NCI-H2107 (cell line): Measurements from ENCODE around the gene LMNTD2.
A peak's percentile ranks its signal among the peaks of the same experiment; 100 is the strongest.
"Not testable (repeated sequence)": the region's sequence is repeated elsewhere in the genome, so short reads cannot be mapped to it uniquely, and the experiment has no call there.

ENCODE experiments used
- DNase-seq: peaks from one replicate; lab custom pipeline; 2025; lab: John Stamatoyannopoulos, UW

Gene LMNTD2

GRCh38 chr11:587546-587945, 27.0 kb upstream of the LMNTD2 start:
- no peak for DNase-seq

GRCh38 chr11:586376-587316, 26.1 kb upstream of the LMNTD2 start:
- no peak for DNase-seq

- DNase-seq, result no peak
Measured at GRCh38 chr11:584287-584686, 23.7 kb upstream of the LMNTD2 start.

DNA sequence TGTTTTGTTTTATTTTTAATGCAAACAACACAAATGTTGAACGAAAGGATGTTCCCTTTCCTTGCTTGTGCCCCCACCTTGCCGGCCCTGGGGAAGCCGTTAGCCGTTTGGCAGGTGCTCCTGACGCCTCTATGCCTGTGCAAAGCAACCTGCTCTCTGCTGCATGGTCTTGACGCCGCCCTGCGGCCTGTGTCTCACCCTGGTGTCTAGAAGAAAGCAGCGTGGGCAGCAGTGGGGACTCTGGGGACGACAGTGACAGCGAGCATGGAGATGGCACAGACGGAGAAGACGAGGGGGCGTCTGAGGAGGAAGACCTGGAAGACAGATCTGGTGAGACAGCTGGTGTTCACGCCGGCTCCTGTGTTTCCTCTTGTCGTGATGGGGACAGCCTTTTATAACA, 21.2 kb upstream of the LMNTD2 start:
- DNase-seq, result no peak

- DNase-seq, result no peak
Measured at GRCh38 chr11:581342-581741, 20.8 kb upstream of the LMNTD2 start.

- DNase-seq, result no peak
Measured at GRCh38 chr11:579830-580601, 19.5 kb upstream of the LMNTD2 start.

GRCh38 chr11:578276-579035, 17.9 kb upstream of the LMNTD2 start:
- DNase-seq, result no peak

DNA sequence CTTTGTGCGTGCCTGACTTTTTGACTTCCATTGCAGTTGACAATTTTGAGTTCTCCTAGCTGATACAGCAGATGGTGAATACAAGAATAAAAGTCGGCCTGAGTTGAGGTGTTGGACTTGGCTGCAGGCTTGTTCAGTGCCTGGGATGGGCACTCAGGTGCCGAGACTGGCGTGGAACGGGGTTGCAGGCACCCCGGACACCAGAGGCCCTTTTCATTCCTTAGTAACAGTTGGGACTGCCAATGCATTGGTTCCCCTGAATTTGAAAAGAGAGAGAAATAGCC, 17.0 kb upstream of the LMNTD2 start:
- DNase-seq, result no peak

DNA sequence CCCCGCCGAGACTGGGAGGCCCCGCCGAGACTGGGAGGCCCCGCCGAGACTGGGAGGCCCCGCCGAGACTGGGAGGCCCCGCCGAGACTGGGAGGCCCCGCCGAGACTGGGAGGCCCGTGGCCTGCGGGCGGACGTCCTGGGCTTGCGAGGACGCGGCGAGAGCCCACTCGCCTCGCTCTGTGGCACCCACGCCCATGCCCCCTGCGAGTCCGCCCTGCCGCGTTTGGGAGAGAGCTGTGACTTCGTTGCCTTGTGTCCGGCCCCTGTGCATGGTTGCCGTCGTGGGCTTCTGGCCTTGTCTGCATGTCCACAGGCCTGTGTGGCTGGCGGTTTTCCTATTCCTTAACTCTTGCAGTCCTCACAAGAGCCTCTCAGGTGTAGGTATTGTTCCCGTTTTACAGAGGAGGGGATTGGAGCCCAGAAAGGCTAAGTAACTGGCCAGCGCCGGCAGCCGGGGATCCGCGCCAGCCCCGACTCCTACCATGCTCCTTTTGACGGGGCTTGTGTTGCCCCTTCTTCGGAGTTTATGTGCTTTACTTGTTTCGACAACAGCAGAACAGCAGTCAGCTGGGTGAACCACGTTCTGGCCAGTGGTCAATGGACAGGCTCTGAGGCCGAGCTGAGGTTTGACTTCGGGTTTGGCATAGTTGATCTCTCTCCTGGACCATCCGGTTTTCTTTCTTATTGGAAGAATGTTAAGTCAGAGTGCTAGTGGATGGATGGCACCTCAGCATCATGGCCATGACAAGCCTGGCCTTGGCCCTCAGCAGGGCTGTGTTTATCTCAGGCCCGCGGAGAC, 16.5 kb upstream of the LMNTD2 start:
- DNase-seq, result no peak

- DNase-seq, result peak; percentile 85
Measured at GRCh38 chr11:575996-576768, 15.6 kb upstream of the LMNTD2 start, which contains the start of gene PHRF1. PHRF1 (plus strand) TSS chr11:576470; CDS start chr11:581513, 5,043 bp downstream.

DNA sequence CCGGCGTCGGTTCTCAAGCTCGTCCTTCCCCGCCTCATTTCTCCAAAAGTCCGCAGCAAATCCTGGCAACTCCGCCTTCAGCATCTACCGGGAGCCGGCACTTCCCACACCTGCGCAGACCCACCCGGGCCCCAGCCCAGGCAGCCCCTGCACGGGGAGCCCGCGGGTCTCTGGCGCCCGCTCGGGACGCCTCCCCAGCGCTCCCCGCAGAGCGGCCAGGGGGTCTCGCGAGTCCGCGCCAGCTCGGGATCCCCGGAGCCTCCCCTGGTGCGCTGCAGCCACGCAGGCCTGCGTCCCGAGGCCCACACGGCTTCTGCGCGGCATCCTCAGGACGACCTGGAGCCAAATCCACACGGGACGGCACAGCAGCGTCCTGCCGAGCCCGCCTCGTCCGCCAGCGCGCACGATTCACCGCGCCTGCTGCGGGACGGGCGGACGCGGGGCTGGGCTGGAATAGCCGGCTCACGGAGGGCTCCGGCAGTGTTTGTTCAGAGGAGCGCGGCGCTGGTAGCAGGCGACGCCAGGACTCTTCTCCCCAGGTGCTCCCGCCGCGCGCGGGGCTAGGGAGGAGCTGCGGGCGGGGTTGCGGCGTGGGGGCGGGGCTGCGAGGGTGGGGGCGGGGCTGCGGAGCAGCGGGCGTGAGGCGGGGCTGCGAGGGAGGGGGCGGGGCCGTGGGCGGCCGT, 14.9 kb upstream of the LMNTD2 start:
- peak; percentile 83 for DNase-seq

- DNase-seq, result no peak
Measured at GRCh38 chr11:574632-575312, 14.2 kb upstream of the LMNTD2 start.

DNA sequence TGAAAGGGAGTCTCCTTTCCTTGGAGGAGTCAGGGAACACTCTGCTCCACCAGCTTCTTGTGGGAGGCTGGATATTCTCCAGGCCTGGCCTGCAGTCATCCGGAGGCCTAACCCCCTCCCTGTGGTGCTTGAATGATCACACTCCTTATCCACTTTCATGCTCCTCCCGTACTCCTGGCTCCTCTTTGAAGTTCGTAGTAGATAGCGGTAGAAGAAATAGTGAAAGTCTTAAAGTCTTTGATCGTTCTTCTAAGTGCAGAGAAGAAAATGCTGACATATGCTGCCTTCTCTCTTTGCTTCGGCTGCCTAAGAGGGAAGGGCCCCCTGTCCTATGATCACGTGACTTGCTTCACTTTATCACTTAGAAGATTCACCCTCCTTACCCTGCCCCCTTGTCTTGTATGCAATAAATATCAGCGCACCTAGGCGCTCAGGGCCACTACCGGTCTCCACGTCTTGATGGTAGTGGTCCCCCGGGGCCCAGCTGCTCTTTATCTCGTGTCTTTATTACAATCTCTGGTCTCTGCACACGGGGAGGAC, 13.6 kb upstream of the LMNTD2 start:
- DNase-seq, result not testable (repeated sequence)

GRCh38 chr11:573146-573759, 12.7 kb upstream of the LMNTD2 start:
- no peak for DNase-seq

DNA sequence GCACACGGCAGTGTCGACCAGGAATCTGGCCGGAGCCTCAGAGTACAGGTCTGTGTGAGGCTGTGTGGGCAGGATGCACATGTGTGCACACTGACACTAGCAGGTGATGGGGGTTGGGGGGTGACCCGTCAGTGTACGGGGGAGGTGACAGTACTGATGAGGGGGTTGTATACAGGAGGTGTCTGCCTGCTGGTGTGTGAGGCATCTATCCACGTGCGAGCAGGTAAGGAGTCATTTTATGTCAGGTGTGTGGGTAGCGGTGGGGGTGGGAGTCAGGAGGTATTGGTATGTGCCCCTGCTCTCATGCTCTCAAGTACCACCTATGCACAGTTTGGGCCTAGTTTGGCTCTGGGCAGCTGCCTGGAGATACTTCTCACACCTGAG, 11.3 kb upstream of the LMNTD2 start:
- DNase-seq, result no peak

GRCh38 chr11:569158-569885, 8.8 kb upstream of the LMNTD2 start:
- DNase-seq, result no peak

DNA sequence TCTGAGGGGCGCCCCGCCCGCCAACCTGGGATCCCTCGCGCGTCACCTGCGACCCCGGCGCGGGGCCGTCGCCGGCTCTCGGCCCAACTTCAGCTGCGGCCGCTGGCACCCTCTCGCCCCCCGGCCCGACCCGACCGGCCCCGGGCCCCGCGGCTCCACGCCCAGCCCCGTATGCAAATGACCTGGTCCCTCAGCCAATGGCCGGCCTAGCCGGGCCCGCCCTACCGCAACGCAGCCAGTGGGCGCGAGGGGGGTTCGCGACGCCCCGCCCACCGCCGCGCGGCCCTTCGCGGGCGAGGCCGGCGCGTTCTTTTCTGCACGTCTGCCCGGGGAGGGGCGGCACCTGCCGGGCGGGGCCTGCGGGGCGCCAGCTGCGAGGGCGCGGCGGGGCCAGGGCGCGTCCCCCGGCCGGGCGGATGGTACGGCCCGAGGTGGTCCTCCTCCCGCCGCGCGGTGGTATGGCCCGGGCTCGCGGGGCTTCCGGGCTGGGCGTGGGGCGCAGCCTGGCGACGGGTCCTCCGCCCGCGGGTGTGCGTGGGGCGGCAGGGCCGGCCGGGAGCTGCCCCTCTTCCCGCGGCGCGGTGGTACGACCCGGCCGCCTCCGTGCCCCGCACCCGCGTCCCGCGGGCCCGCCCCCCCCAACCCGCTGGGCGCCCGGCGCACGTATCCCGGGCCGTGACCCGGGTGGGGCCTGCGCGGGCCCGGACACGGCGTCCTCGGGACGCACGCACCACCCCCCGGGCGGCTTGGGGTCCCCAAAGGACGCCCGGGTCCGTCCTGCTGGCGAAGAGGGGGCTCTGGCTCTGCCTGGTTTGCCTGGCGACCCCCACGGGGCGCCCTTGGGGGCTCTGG, 8.0 kb upstream of the LMNTD2 start:
- DNase-seq, result peak; percentile 91
